Left ventricle myocardium inferior (tissue), 1 donor: ENCODE data around the gene STAP2. TPM values are rescaled to one million over a fixed set of nuclear protein-coding genes. Genes with fewer than 3 reads are reported as not detected.

Experiments
- DNase-seq: peaks from one replicate; pipeline ENCODE4 v3.0.0-alpha.2; 2020
- H3K27ac ChIP-seq: fragments of 200-600 bp; replicated peaks from 2 replicates; pipeline ENCODE4 v1.8.0; 2021
- H3K27me3 ChIP-seq: fragments of 200-600 bp; 2 replicates; pipeline ENCODE4 v1.8.0; 2021; ENCODE audit warnings: low read depth
- H3K36me3 ChIP-seq: fragments of 200-600 bp; 2 replicates; pipeline ENCODE4 v1.8.0; 2021
- H3K4me1 ChIP-seq: fragments of 200-600 bp; 2 replicates; pipeline ENCODE4 v1.8.0; 2021
- H3K4me3 ChIP-seq: fragments of 200-600 bp; 2 replicates; pipeline ENCODE4 v1.8.0; 2021; ENCODE audit warnings: mild to moderate bottlenecking, moderate library complexity
- H3K9me3 ChIP-seq: fragments of 200-600 bp; replicated peaks from 2 replicates; pipeline ENCODE4 v1.8.0; 2021
- intact Hi-C: fragments of 100-400 bp; cut with micrococcal nuclease; formaldehyde crosslinking; loops from one replicate; pipeline ENCODE4 v1.11.0; 2022
- total RNA-seq: library from RNA; stranded (reverse); fragmentation: NEBNext Ultra II Directional; extraction: Animal tissue kit (Norgen Biotek cat#: 25700); gene quantifications from one replicate; pipeline ENCODE4 v1.2.1, GENCODE V29; 2021
- TF ChIP-seq, protein P1 (sequence below): fragments of 200-600 bp; IDR thresholded peaks from 2 replicates; pipeline ENCODE4 v1.8.0; 2021; ENCODE audit warnings: antibody characterized with exemption, mild to moderate bottlenecking, borderline replicate concordance
- donor health status: DM: no; HTN: yes; CAD: no; lungs with severe emphysema.

Gene STAP2
- total RNA-seq, 1 donor from 2014 or later = 2.6 TPM

DNA sequence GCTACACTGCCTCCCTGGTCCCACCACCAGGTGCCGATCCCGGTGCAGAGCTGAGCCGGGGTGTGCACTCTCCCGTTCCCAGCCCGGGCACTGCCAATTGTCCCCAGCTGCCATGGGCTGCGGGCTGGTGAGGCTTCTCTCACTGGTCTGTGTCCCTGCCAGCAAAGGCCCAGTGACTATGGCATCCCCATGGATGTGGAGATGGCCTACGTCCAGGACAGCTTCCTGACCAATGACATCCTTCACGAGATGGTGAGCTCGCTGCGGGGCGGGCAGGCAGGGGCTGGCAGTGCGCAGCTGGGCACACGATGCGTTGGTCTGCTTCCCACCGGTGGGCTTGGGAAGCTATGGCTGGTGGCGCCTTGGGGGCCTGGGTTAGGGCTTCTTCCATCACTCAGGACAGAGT, 19.3 kb upstream of the STAP2 start:
- Histone ChIP-seq H3K4me3 (no peak overlapping the region), H3K27ac (no peak overlapping the region), H3K9me3 (no peaks in the 10 kb centered on the region), H3K36me3 (peaks cover 47% of the 10 kb centered on the region), H3K27me3 (no peaks in the 10 kb centered on the region), H3K4me1 (no peaks in the 10 kb centered on the region)
- DNase-seq = no peak
- intact Hi-C loops = no loop called here
- TF ChIP-seq, protein P1, sequence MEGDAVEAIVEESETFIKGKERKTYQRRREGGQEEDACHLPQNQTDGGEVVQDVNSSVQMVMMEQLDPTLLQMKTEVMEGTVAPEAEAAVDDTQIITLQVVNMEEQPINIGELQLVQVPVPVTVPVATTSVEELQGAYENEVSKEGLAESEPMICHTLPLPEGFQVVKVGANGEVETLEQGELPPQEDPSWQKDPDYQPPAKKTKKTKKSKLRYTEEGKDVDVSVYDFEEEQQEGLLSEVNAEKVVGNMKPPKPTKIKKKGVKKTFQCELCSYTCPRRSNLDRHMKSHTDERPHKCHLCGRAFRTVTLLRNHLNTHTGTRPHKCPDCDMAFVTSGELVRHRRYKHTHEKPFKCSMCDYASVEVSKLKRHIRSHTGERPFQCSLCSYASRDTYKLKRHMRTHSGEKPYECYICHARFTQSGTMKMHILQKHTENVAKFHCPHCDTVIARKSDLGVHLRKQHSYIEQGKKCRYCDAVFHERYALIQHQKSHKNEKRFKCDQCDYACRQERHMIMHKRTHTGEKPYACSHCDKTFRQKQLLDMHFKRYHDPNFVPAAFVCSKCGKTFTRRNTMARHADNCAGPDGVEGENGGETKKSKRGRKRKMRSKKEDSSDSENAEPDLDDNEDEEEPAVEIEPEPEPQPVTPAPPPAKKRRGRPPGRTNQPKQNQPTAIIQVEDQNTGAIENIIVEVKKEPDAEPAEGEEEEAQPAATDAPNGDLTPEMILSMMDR = no peak

DNA sequence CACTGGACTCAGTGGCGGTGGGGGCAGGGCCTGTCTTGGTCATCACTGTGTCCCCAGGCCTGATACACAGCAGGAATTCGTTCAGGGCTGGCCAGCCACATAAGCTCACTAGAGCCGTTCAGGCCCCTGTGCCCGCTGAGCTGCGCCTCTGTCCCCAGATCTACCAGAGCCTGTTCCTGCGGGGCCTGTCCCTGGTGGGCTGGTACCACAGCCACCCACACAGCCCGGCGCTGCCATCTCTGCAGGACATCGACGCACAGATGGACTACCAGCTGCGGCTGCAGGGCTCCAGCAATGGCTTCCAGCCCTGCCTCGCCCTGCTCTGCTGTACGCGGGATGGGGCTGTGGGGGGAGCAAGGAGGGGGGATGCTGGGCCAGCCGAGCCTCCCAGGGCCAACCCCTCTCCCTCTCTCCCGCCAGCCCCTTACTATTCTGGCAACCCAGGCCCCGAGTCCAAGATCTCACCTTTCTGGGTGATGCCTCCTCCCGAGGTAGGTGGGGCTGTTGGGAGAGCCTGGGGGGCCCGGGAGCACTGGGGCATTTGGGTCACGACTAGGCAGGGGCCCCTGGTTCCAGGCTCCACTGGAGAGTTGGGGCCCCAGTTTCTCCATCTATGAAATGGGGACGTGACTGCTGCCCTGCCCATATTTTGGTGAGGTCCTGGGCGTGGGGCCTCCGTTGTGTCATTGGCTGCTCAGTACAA, 18.6 kb upstream of the STAP2 start:
- Histone ChIP-seq H3K27me3 (no peaks in the 10 kb centered on the region), H3K4me3 (no peak overlapping the region), H3K36me3 (peaks cover 41% of the 10 kb centered on the region), H3K27ac (no peak overlapping the region), H3K4me1 (no peaks in the 10 kb centered on the region), H3K9me3 (no peaks in the 10 kb centered on the region)
- no peak for DNase-seq
- TF ChIP-seq, protein P1 = no peak
- intact Hi-C loops = no loop called here

DNA sequence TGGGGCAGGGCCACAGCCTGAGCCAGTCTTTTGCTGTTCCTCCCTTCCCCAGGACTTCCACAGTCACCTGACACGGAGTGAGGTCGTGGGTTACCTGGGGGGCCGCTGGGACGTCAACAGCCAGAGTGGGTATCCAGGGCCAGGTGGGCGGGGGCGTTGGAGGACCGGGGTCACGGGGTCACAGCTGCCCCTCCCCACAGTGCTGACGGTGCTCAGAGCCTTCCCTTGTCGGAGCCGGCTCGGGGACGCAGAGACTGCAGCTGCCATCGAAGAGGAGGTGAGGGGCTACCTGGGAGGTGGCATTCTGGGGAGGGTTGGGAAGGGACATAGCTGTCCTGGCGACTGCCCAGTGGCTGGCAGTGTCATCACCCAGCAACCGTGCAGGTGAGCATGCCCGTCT, 16.3 kb upstream of the STAP2 start:
- H3K27me3 ChIP-seq = no peaks in the 10 kb centered on the region
- peaks cover 7% of the 10 kb centered on the region for H3K4me1 ChIP-seq
- TF ChIP-seq, protein P1 = no peak
- no peak overlapping the region for H3K4me3 ChIP-seq
- H3K27ac ChIP-seq = no peak overlapping the region
- peaks cover 19% of the 10 kb centered on the region for H3K36me3 ChIP-seq
- H3K9me3 ChIP-seq = no peaks in the 10 kb centered on the region
- intact Hi-C loops = no loop called here
- no peak for DNase-seq

- Histone ChIP-seq H3K27ac (no peak overlapping the region), H3K9me3 (no peaks in the 10 kb centered on the region), H3K36me3 (peaks cover 13% of the 10 kb centered on the region), H3K4me1 (peaks cover 7% of the 10 kb centered on the region), H3K27me3 (no peaks in the 10 kb centered on the region), H3K4me3 (no peak overlapping the region)
- TF ChIP-seq, protein P1 = no peak
- DNase-seq = no peak
- intact Hi-C loops = no loop called here
Measured at GRCh38 chr19:4354282-4354681, 15.7 kb upstream of the STAP2 start.

DNA sequence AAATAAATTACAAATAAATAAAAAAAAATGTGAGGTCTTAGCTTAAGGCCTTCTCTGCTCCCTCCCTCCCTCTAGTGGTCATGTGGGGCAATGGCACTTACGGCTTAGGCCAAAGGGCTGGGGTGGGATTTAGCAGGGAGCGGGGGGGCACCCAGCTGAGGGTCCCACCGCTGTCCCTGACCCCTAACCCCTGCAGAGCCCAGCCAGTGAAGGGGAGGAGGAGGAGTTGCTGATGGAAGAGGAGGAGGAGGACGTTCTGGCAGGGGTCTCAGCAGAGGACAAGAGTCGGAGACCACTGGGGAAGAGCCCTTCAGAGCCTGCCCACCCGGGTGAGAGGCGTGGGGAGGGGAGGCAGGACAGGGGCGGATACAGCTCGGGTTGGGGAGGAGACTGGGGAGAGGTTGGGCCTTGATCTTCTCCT, 14.1 kb upstream of the STAP2 start:
- H3K36me3 ChIP-seq = peaks cover 7% of the 10 kb centered on the region
- H3K27ac ChIP-seq = no peak overlapping the region
- DNase-seq = no peak
- no peaks in the 10 kb centered on the region for H3K27me3 ChIP-seq
- intact Hi-C loops = no loop called here
- TF ChIP-seq, protein P1 = peak; percentile 89
- H3K4me3 ChIP-seq = no peak overlapping the region
- no peaks in the 10 kb centered on the region for H3K9me3 ChIP-seq
- peaks cover 7% of the 10 kb centered on the region for H3K4me1 ChIP-seq
